ENCODE results near the gene SHANK3. TPM values are rescaled to one million over a fixed set of nuclear protein-coding genes. Genes with fewer than 3 reads are reported as not detected.

Gene SHANK3
- total and polyA plus RNA-seq, 4 donors = 1.1 to 10.0 (median 5.8) TPM

GRCh38 chr22:50626850-50627641, 45.6 kb upstream of the SHANK3 start (continued):
- TF ChIP-seq CTCF (IDR thresholded peaks at IDR 0.05; ENCODE audit: low read depth, low read length, missing input control) (no peak), JUND (IDR thresholded peaks at IDR 0.05) (no peak), TAF1 (conservative IDR thresholded peaks at IDR 0.05) (no peak), GABPA (IDR thresholded peaks at IDR 0.05 in 1 of 2, conservative IDR thresholded peaks at IDR 0.05 in 1 of 2) (no peak), NR2F2 (IDR thresholded peaks at IDR 0.05) (no peak), YY1 (IDR thresholded peaks at IDR 0.05) (no peak), MAX (IDR thresholded peaks at IDR 0.05) (no peak), HNF4G (IDR thresholded peaks at IDR 0.05) (no peak), FOXA2 (IDR thresholded peaks at IDR 0.05) (no peak)

DNA sequence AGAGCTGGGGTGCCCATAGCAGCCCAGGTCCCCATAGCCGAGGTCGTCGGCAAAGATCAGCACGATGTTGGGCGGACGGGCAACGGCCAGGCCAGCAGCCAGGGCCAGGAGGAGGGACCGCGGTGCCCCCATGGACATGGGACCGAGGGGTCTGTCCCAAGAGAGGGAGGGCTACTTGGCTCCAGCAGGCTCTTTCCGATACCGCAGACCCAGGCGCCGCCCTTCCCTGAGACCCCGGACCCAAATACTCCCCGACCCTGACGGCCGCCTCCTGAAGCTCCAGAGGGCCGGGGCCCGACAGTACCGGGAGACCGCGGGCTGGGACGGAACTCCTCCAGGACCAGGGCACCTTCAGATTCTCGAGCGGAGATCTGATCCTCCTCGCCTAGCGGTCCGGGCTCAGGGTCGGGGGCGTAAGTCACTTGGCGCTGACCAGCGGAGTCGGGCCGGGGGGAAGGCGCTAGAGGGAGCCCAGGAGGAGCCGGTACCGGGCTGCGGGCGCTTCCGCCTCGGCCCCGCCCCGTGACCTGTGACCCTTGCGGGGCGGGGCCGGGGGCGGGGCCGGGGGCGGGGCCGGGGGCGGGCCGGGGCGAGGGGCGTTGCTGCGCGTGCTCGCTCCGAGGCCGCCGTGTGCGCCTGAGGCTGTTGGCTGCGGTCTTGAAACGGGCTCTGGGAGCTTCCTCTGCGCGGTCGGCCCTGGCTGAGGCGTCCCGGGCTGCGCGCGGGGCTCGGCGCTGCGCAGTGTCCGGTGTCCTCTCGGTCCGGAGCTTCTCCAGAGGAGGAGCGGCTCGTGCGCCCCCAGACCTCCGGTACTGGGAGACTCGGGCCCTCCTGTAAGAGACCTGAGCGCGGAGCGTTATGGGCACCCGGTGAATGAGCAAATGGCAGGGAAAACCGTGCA, 44.7 kb upstream of the SHANK3 start, which contains the start of gene ARSA:
ARSA (minus strand) TSS at position 511 of the 901 bp plus-strand sequence; CDS start at position 138, 373 bp downstream.
- H3K27me3 ChIP-seq (ENCODE audit: control insufficient read depth in 4 of 4, insufficient read depth in 4 of 4, low read length in 3 of 4) = no peaks in the 10 kb centered on the region
- 1% methylated on average over 88 of the region's 88 CpGs for WGBS
- DNase-seq (ENCODE audit: low spot score) = peak; percentile 89
- H3K27ac ChIP-seq (ENCODE audit: low read depth in 1 of 2, low read length in 2 of 2) = peak within 1 kb of the TSS; percentile 52 to 77
- H3K4me1 ChIP-seq (ENCODE audit: control insufficient read depth in 4 of 4, insufficient read depth in 4 of 4, low read length in 3 of 4) = peaks cover 6 to 39% (median 15%) of the 10 kb centered on the region in 4 donors
- peak within 1 kb of the TSS; percentile 64 to 91 (median 88) for H3K4me3 ChIP-seq (ENCODE audit: low read depth in 1 of 3, low read length in 3 of 3)
- H3K9ac ChIP-seq (ENCODE audit: low read depth in 1 of 2, low read length in 2 of 2) = peak within 1 kb of the TSS; percentile 72 to 80
- H3K36me3 ChIP-seq (ENCODE audit: control insufficient read depth in 4 of 4, insufficient read depth in 3 of 4, low read depth in 1 of 4, low read length in 3 of 4) = no peaks in the 10 kb centered on the region
- TF ChIP-seq RAD21 (IDR thresholded peaks at IDR 0.05) = peak; percentile 59 to 67
- TF ChIP-seq, protein P1, sequence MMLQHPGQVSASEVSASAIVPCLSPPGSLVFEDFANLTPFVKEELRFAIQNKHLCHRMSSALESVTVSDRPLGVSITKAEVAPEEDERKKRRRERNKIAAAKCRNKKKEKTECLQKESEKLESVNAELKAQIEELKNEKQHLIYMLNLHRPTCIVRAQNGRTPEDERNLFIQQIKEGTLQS (IDR thresholded peaks at IDR 0.05) = no peak
- no peak for TF ChIP-seq HNF4G (IDR thresholded peaks at IDR 0.05)
- TF ChIP-seq SP1 (IDR thresholded peaks at IDR 0.05) = no peak
- TF ChIP-seq, protein P2, sequence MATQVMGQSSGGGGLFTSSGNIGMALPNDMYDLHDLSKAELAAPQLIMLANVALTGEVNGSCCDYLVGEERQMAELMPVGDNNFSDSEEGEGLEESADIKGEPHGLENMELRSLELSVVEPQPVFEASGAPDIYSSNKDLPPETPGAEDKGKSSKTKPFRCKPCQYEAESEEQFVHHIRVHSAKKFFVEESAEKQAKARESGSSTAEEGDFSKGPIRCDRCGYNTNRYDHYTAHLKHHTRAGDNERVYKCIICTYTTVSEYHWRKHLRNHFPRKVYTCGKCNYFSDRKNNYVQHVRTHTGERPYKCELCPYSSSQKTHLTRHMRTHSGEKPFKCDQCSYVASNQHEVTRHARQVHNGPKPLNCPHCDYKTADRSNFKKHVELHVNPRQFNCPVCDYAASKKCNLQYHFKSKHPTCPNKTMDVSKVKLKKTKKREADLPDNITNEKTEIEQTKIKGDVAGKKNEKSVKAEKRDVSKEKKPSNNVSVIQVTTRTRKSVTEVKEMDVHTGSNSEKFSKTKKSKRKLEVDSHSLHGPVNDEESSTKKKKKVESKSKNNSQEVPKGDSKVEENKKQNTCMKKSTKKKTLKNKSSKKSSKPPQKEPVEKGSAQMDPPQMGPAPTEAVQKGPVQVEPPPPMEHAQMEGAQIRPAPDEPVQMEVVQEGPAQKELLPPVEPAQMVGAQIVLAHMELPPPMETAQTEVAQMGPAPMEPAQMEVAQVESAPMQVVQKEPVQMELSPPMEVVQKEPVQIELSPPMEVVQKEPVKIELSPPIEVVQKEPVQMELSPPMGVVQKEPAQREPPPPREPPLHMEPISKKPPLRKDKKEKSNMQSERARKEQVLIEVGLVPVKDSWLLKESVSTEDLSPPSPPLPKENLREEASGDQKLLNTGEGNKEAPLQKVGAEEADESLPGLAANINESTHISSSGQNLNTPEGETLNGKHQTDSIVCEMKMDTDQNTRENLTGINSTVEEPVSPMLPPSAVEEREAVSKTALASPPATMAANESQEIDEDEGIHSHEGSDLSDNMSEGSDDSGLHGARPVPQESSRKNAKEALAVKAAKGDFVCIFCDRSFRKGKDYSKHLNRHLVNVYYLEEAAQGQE (IDR thresholded peaks at IDR 0.05) = peak; percentile 68
- TF ChIP-seq TAF1 (conservative IDR thresholded peaks at IDR 0.05) = peak; percentile 28
- no peak for TF ChIP-seq GABPA (IDR thresholded peaks at IDR 0.05 in 1 of 2, conservative IDR thresholded peaks at IDR 0.05 in 1 of 2)
- TF ChIP-seq CTCF (IDR thresholded peaks at IDR 0.05; ENCODE audit: low read depth, low read length, missing input control) = peak; percentile 25
- TF ChIP-seq ZBTB33 (IDR thresholded peaks at IDR 0.05) = no peak
- no peak for TF ChIP-seq YY1 (IDR thresholded peaks at IDR 0.05)
- TF ChIP-seq FOXA1 (IDR thresholded peaks at IDR 0.05) = no peak
- TF ChIP-seq FOXA2 (IDR thresholded peaks at IDR 0.05) = no peak
- no peak for TF ChIP-seq MAX (IDR thresholded peaks at IDR 0.05)
- TF ChIP-seq EGR1 (IDR thresholded peaks at IDR 0.05; ENCODE audit: low read depth in 2 of 2) = no peak
- no peak for TF ChIP-seq HNF4A (conservative IDR thresholded peaks at IDR 0.05)
- no peak for TF ChIP-seq NR2F2 (IDR thresholded peaks at IDR 0.05)
- no peak for TF ChIP-seq JUND (IDR thresholded peaks at IDR 0.05)
- TF ChIP-seq RXRA (IDR thresholded peaks at IDR 0.05) = no peak
- no peaks in the 10 kb centered on the region for H3K9me3 ChIP-seq (ENCODE audit: control insufficient read depth in 4 of 4, low read length in 3 of 4)

All from liver (tissue), 9 donors.